HG03558 (cell line): Measurements from ENCODE around the gene HSPA6.
"Not testable (repeated sequence)": the region's sequence is repeated elsewhere in the genome, so short reads cannot be mapped to it uniquely, and the experiment has no call there.

ENCODE experiments used
- ATAC-seq: cut with Tn5 transposase; IDR thresholded peaks from one replicate; pipeline ENCODE4 v1.9.1; 2021; ENCODE audit warnings: moderate number of reproducible peaks; ENCODE audit not compliant: unreplicated experiment; ENCODE audit errors: extremely low read depth

HSPA6 gene

DNA sequence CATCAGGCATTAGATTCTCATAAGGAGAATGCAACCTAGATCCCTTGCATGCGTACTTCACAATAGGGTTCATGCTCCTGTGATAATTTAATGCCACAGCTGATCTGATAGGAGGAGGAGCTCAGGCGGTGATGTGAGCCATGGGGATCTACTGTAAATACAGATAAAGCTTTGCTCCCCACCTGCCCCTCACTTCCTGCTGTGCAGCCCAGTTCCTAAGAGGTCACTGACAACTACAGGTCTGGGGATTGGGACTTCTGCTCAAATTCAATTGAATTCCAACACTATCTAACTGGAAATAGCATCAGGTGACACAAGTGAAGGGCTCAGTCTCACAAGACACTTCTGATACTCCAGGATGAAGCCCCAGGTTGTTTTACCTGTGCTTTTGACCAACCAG, 32.6 kb downstream of the HSPA6 start:
- not testable (repeated sequence) for ATAC-seq

DNA sequence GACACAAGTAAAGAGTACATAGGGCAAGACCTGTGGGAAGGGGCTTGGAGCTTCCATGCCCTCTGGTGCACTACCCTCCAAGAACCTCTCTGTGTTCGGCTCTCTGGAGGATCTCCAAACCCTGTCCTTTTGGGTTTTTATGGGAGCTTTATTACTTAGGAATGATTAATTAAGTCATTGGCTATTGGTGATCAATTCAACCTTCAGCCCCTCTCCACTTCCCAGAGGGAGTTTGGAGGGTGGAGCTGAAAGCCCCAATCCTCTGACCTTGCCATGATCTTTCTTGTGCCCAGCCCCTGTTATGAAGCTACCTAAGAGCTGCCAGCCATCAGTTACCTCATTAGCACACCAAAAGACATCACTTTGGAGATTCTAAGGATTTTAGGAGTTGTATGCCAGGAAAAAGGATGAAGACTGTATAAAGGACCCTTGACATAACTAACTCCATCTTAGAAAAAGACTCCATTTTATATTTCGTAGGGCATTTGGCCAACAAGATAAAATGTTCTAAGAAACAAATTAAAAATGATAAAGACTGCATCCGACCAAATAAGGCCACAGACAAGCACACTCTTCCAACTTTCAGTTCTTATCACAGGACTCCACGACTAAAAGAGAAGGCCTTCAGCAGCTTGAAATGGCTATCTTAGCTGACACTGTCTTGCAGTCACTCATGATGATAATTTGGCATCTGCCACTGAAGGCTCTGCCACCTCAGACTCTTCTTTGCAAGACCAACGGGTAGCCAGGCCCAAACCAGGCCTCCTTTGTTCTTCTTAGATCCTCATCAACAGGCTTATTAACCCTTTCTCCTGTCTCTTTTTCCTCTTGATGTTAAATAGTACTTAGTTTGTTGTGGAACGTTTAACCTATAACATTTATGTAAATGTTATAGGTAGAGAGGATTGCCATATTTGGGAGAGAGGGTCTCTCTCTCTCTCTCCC, 33.4 kb downstream of the HSPA6 start:
- ATAC-seq = not testable (repeated sequence)

DNA sequence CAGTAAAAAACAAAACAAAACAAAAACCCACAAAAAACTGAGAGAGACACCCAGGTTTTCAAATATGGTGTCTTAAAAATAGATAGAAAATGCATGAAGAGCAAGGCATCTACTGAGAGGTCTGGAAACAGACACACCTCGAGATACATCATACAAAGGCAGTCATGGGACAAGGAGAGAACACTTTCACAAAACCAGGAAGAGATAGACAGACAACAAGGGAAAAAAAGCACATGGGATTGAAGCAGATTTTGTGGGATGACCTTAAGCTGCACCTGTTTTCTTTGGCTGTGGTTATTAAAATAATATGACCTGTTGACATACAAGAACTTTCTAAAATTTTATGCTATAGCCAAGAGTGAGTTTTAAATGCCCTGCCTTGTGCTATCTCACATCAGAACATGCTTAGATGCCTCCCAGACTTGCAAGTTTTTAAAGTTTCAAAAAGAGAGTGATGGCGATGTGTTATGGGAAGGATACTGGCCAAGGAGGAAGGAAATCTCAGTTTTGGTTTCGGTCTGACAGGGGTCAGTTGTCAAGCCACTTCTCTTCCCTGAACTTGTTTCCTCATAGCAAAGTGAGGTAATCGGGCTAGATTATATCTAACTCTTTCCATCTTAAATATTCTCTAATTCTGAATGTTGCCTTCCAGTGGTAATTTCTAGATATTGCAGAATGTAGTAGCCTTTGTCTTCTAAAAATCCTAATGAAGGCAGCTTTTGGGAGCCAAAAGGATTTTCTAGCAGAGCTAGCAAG, 36.8 kb downstream of the HSPA6 start:
- ATAC-seq = not testable (repeated sequence)

DNA sequence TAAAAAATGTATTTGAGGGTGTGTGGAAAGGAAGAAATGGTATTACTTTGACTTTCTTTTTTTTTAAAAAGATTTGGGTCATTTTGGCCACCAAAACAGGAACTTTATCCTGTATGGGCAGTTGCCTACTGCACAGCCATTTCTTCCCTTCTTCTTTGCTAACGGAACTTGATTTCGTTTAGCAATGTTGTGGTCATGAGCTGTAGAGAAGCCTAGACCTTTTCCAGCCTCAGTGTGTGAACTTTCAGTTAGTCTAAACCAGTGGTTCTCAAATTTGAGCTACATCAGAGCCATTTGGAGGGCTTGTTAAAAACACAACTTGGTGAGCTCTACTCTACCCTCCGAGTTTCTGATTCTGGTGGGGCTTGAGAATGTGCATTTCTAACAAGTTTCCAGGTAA, 38.1 kb downstream of the HSPA6 start:
- ATAC-seq = not testable (repeated sequence)

DNA sequence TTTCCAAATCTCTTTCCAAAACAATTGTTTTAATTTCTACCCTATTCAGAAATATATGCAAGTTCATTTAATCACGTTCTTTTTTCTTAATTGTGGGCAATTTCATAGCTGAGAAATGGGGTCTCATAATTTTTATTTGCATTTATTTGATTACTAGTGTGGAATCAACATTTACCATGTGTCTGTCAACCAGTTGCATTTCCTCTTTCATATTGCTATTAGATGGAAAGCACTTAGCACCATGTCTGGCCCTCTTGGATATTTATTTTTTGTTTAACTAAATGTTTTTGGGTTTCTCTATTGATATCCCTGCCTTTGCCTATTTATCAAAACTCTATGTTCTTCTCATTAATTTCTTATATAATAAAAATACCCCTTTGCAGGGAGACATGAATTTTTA, 39.2 kb downstream of the HSPA6 start:
- not testable (repeated sequence) for ATAC-seq

DNA sequence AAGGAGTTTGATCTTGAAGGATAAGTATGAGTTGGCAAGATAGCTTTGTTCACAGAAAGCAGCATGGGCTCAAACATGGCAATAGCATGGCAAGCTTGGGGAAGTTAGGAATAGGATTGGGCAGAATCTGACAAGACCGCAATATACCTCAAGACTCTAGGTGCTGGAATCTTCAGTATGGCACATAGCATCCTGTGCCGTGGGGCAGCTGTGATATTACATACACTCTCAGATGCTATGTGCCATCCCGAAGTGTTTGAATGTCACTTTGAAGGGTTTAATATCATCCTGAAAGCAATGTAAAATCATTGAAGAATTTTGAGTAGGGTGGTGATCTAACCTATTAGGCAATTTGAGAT, 42.2 kb downstream of the HSPA6 start:
- ATAC-seq = not testable (repeated sequence)

DNA sequence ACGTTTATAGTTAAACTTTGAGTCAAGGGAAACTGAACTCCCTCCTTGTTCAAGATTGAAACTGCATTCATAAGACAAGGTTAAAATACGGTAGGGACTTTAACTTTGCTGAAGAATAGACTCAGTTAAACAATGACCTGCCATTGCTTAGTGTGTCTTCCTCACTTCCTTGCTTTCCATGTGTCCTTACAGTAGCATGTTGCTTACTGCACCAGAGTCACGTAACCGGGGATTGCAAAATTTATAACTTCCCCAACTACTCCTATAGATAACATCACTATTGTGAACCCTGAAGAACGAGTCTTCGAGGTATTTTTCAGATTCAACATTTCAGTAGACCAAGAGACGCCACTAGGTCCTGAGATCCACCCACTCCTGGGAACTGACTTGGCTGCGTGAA, 47.4 kb downstream of the HSPA6 start:
- ATAC-seq = not testable (repeated sequence)
